Dendritic cell treated with granulocyte-macrophage colony-stimulating factor and Interleukin-4, amounts not matched to agents 40 ng/mL and 50 ng/mL, for 4 days (primary cell): ENCODE results near the gene TMEM120A.
"Not testable (repeated sequence)": the region's sequence is repeated elsewhere in the genome, so short reads cannot be mapped to it uniquely, and the experiment has no call there.

Source experiments
- H3K27ac Mint-ChIP-seq: one replicate; pipeline ENCODE4 v1.8.0; 2022; ENCODE audit warnings: mild to moderate bottlenecking, mixed read lengths
- H3K27me3 Mint-ChIP-seq: one replicate; pipeline ENCODE4 v1.8.0; 2022; ENCODE audit warnings: mild to moderate bottlenecking, mixed read lengths
- H3K36me3 Mint-ChIP-seq: one replicate; pipeline ENCODE4 v1.8.0; 2022; ENCODE audit warnings: low read depth, mixed read lengths
- H3K4me1 Mint-ChIP-seq: one replicate; pipeline ENCODE4 v1.8.0; 2022; ENCODE audit warnings: low read depth, mixed read lengths
- H3K4me3 Mint-ChIP-seq: one replicate; pipeline ENCODE4 v1.8.0; 2022; ENCODE audit warnings: mild to moderate bottlenecking, moderate library complexity, mixed read lengths
- H3K9me3 Mint-ChIP-seq: one replicate; pipeline ENCODE4 v1.8.0; 2022; ENCODE audit warnings: mixed read lengths
- intact Hi-C: fragments of 100-400 bp; cut with micrococcal nuclease; formaldehyde crosslinking; loops from one replicate; pipeline ENCODE4 v1.15.0; 2022

Gene TMEM120A

DNA sequence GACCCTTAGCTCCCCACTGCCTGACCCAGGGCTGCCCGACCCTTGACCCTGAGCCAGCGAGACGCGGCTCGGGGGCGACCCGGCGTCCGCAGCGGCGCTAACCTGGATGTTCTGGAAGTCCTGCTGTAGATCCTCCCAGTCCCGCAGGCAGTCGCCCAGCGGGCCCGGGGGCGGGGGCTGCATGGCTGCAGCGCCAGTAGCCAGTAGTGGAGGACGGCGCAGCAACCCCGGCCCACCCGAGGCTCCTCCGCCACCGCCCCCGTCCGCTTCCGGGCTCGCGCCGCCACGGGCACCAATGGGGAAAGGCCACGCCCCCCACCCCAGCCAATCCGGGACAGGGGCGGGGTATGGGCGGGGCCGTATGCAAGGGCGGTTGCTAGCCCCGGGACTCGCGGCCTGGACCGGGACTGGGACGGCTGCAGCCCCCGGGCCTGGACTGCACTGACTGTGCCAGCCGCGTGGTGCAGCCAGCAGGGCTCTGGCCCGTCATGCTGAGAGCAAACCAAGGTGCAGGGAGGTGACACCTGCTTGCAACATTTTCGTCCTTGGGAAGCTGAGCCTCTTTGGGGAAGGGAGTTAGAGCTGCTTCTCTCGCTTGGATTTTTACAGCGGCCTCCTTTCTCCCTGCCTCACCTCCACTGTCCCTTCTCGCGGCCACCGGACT is at the start of gene TMEM120A:
Gene TMEM120A, minus strand, starts transcription at position 208 of the 664 bp plus-strand sequence. Its CDS starts 25 bp downstream, at position 183.
- Mint-ChIP-seq H3K27me3 (no peaks in the 10 kb centered on the region), H3K4me1 (peaks cover 61% of the 10 kb centered on the region), H3K27ac (peak within 1 kb of the TSS; percentile 42)

GRCh38 chr7:76040126-76040525 is 45.7 kb upstream of the TMEM120A start:
- no peak overlapping the region for H3K4me3 Mint-ChIP-seq
- H3K27ac Mint-ChIP-seq = no peak overlapping the region
- no peaks in the 10 kb centered on the region for H3K27me3 Mint-ChIP-seq
- intact Hi-C loops = no loop called here
- no peaks in the 10 kb centered on the region for H3K9me3 Mint-ChIP-seq
- peaks cover 33% of the 10 kb centered on the region for H3K4me1 Mint-ChIP-seq
- peaks cover 40% of the 10 kb centered on the region for H3K36me3 Mint-ChIP-seq

More for the DNA sequence above, at the start of gene TMEM120A:
- intact Hi-C loops = no loop called here
- Mint-ChIP-seq H3K36me3 (peaks cover 63% of the 10 kb centered on the region), H3K9me3 (no peaks in the 10 kb centered on the region), H3K4me3 (peak within 1 kb of the TSS; percentile 79)

GRCh38 chr7:76037310-76037709 is 42.9 kb upstream of the TMEM120A start:
- Mint-ChIP-seq H3K9me3 (no peaks in the 10 kb centered on the region), H3K27me3 (no peaks in the 10 kb centered on the region), H3K27ac (no peak overlapping the region), H3K4me3 (no peak overlapping the region), H3K4me1 (peaks cover 18% of the 10 kb centered on the region), H3K36me3 (peaks cover 47% of the 10 kb centered on the region)
- intact Hi-C loops = no loop called here

- intact Hi-C loops = no loop called here
- Mint-ChIP-seq H3K9me3 (no peaks in the 10 kb centered on the region), H3K36me3 (peaks cover 57% of the 10 kb centered on the region), H3K27ac (no peak overlapping the region), H3K4me3 (no peak overlapping the region), H3K27me3 (no peaks in the 10 kb centered on the region), H3K4me1 (peaks cover 10% of the 10 kb centered on the region)
Observed at GRCh38 chr7:76031964-76032363, 37.6 kb upstream of the TMEM120A start.

DNA sequence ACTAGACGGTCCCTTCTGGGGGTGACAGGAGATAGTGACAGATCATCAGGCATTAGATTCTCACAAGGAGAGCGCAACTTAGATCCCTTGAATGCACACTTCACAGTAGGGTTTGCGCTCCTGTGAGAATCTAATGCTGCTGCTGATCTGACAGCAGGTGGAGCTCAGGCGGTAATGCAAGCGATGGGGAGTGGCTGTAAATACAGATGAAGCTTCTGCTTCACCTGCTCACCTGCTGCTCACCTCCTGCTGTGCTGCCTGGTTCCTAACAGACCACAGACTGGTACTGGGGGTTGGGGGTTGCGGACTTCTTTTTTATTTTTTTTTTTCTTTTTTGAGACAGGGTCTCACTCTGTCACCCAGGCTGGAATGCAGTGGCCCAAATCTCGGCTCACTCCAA is 35.3 kb upstream of the TMEM120A start:
- H3K9me3 Mint-ChIP-seq, H3K27me3 Mint-ChIP-seq, H3K4me3 Mint-ChIP-seq, intact Hi-C loops, H3K27ac Mint-ChIP-seq: not testable (repeated sequence)
- peaks cover 74% of the 10 kb centered on the region for H3K36me3 Mint-ChIP-seq
- peaks cover 13% of the 10 kb centered on the region for H3K4me1 Mint-ChIP-seq

DNA sequence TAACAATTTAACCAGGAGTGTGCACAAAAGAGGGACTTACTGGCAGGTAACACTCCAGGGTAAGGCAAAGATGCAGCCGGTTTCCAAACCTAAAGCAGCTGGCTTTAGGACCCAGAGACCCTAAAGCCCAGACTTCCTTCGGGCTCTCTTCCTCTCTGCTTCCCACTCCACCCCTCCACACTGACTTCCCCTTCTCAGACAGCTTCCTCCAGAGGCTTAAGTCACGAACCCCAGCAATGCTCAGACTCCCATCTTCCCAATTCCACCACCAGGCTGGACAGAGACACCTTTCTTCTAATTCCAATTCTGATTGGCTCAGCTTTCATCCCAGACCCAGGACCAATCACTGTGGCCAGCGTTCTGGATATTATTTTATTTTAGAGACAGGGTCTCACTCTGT is 28.6 kb upstream of the TMEM120A start:
- intact Hi-C loops = loop anchor here (5.0 kb wide), 2 partner anchors 246 to 261 kb away; no protein-coding TSS in a partner anchor
- Mint-ChIP-seq H3K27me3 (no peaks in the 10 kb centered on the region), H3K9me3 (no peaks in the 10 kb centered on the region), H3K36me3 (peaks cover 71% of the 10 kb centered on the region), H3K4me1 (peaks cover 49% of the 10 kb centered on the region), H3K27ac (peak overlapping the region; percentile 83), H3K4me3 (peak overlapping the region; percentile 75)

DNA sequence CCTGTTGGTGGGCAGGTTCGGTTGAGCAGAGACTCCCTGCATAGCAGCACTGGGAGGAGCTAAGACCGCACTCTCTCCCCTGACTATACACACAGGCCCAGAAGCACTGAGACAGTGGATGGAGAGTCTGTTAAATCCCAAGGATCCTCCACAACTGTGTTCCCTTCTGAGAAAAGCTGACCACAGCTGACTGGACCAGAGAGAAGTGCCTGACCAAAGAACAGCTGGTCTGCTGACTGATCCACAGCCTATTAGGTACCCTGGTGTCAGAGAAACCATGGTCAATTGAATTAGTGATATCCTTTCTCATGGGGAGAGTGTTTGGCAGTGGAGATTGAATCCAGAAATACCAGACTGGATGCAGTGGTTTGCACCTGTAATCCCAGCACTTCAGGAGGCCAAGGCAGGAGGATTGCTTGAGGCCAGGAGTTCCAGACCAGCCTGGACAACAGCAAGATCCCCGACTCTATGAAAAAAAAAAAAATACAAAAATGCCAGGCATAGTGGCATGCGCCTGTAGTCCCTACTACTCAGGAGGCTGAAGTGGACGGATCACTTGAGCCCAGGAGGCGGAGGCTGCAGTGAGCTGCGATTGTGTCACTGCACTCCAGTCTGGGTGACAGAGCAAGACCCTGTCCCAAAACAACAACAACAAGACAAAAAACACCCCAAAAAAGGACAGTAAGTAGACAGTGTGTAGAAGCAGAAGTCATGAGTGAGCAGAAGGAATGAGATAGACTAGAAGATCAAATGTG is 27.8 kb upstream of the TMEM120A start:
- H3K9me3 Mint-ChIP-seq = no peaks in the 10 kb centered on the region
- H3K4me1 Mint-ChIP-seq = peaks cover 49% of the 10 kb centered on the region
- peaks cover 71% of the 10 kb centered on the region for H3K36me3 Mint-ChIP-seq
- peak overlapping the region; percentile 83 for H3K27ac Mint-ChIP-seq
- intact Hi-C loops = loop anchor here (5.0 kb wide), 2 partner anchors 245 to 260 kb away; no protein-coding TSS in a partner anchor
- H3K27me3 Mint-ChIP-seq = no peaks in the 10 kb centered on the region
- peak overlapping the region; percentile 75 for H3K4me3 Mint-ChIP-seq

- intact Hi-C loops = loop anchor here (1.0 to 5.0 kb wide), 3 partner anchors 154 to 258 kb away; no protein-coding TSS in a partner anchor
- no peaks in the 10 kb centered on the region for H3K9me3 Mint-ChIP-seq
- no peak overlapping the region for H3K27ac Mint-ChIP-seq
- no peaks in the 10 kb centered on the region for H3K27me3 Mint-ChIP-seq
- no peak overlapping the region for H3K4me3 Mint-ChIP-seq
- peaks cover 56% of the 10 kb centered on the region for H3K4me1 Mint-ChIP-seq
- H3K36me3 Mint-ChIP-seq = peaks cover 63% of the 10 kb centered on the region
Observed at GRCh38 chr7:76020031-76020714, 25.8 kb upstream of the TMEM120A start.

GRCh38 chr7:76018520-76018919 is 24.1 kb upstream of the TMEM120A start:
- intact Hi-C loops, H3K27ac Mint-ChIP-seq, H3K27me3 Mint-ChIP-seq, H3K4me3 Mint-ChIP-seq, H3K9me3 Mint-ChIP-seq: not testable (repeated sequence)
- Mint-ChIP-seq H3K4me1 (peaks cover 44% of the 10 kb centered on the region), H3K36me3 (peaks cover 61% of the 10 kb centered on the region)

DNA sequence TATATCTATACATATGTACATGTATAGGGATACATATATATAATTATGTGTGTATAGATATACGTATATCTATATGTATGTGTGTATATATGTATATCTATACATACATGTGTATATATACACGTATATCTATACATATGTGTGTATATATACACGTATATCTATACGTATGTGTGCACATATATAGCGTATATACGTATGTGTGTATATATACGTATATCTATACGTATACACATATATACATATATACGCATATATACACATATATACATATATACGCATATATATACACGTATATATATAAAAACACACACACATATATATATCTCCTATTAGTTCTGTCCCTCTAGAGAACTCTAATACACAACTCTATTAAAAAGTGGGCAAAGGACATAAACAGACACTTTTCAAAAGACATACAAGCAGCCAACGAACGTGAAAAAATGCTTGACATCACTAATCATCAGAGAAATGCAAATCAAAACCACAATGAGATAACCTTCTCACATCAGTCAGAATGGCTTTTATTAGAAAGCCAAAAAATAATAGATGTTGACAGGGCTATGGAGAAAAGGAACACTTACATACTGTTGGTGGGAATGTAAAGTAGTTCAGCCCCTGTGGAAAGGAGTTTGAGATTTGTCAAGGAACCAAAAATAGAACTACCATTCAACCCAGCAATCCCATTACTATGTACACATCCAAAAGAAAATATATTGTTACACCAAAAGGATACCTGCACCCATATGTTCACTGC is 22.0 kb upstream of the TMEM120A start:
- H3K36me3 Mint-ChIP-seq = peaks cover 77% of the 10 kb centered on the region
- intact Hi-C loops = no loop called here
- H3K4me1 Mint-ChIP-seq = peaks cover 28% of the 10 kb centered on the region
- H3K9me3 Mint-ChIP-seq = no peaks in the 10 kb centered on the region
- H3K4me3 Mint-ChIP-seq = no peak overlapping the region
- no peaks in the 10 kb centered on the region for H3K27me3 Mint-ChIP-seq
- no peak overlapping the region for H3K27ac Mint-ChIP-seq

DNA sequence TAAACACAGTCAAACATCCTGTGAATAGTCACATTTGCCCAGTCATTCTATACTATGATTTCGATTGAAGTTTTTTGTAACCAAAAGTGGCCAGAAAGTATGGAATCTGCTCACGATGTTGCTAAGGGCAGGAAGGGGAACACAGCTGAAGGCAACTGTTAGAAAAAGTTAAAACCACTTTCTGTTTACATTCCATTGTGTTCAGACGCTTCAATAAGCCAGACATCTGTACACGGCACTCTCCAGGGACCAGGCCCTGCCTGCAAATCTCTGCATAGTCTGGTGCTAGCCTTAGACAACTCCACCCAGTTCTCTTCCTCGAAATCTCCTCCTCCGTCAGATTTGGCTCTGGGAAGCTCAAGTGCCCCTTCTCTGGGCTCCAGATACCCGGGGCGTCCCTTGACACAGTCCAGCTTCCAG is 17.1 kb upstream of the TMEM120A start:
- intact Hi-C loops = no loop called here

DNA sequence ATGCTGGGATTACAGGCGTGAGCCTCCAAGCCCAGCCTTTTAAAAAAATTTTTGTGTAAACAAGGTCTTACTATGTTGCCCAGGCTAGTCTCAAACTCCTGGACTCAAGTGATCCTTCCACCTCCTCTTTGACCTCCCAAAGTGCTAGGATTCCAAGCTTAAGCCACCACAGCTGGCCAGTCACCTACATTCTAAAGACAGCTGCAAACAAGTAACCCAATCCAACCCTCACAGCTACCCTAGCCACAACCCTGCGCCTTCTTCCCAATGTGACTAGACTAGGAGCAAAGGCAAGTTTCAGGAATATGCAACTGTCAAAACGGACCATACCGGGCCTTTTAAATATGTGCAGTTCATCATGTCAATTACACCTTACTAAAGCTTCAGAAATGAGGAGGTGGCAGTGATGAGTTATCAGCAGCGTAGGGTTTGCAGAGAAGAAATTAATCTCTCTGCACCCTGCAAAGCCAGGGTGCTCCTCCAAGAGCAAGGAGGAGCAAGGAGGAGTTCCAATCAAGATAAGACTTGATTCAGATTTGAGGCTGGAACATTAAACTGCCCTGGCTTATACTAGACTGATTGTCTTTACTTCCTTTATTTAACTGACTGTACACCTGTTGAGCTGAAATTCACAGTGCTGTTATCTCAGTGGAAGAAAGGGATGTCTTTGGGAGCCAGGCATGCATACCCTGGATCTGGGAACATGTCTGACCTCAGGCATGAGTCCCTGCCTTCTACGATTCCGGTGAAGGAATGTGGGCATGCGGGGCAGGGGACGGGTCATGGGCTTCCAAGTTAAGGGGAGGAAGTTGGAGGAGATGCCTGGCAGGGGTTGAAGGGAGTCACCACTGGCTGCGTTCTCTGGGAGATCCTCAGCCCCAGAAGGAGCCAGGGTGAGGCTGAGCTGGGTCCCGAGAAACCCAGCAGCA is 15.5 kb upstream of the TMEM120A start:
- H3K4me1 Mint-ChIP-seq = peaks cover 39% of the 10 kb centered on the region
- H3K36me3 Mint-ChIP-seq = peaks cover 81% of the 10 kb centered on the region
- peak overlapping the region; percentile 67 for H3K4me3 Mint-ChIP-seq
- intact Hi-C loops = loop anchor here (10.0 kb wide), 1 partner anchor 65 kb away; no protein-coding TSS in a partner anchor
- peak overlapping the region; percentile 58 for H3K27ac Mint-ChIP-seq
- no peaks in the 10 kb centered on the region for H3K9me3 Mint-ChIP-seq
- no peaks in the 10 kb centered on the region for H3K27me3 Mint-ChIP-seq

More for the DNA sequence above, 17.1 kb upstream of the TMEM120A start:
- no peaks in the 10 kb centered on the region for H3K9me3 Mint-ChIP-seq
- no peak overlapping the region for H3K4me3 Mint-ChIP-seq
- H3K27me3 Mint-ChIP-seq = no peaks in the 10 kb centered on the region
- peaks cover 74% of the 10 kb centered on the region for H3K36me3 Mint-ChIP-seq
- H3K27ac Mint-ChIP-seq = no peak overlapping the region
- peaks cover 48% of the 10 kb centered on the region for H3K4me1 Mint-ChIP-seq
